AG10803 (cell line): Measurements from ENCODE around the gene GABRB2.

Experiments used
- DNase-seq: peaks from one replicate; pipeline ENCODE4 v3.0.0; 2010; ENCODE audit warnings: low read depth
- H3K4me3 ChIP-seq: 2 replicates; pipeline ENCODE4 v1.5.1; 2011; ENCODE audit warnings: mild to moderate bottlenecking, low read length, control low read depth
- CTCF ChIP-seq: conservative IDR thresholded peaks from 2 replicates; pipeline ENCODE4 v1.5.1; 2011; ENCODE audit warnings: mild to moderate bottlenecking, low read length, control low read depth, inconsistent platforms

GABRB2 gene

GRCh38 chr5:161278739-161279660, 267.5 kb downstream of the GABRB2 start:
- H3K4me3 ChIP-seq, result no peak overlapping the region
- no peak for TF ChIP-seq CTCF
- DNase-seq, result no peak

GRCh38 chr5:161277011-161277410, 269.5 kb downstream of the GABRB2 start:
- no peak for DNase-seq
- no peak for TF ChIP-seq CTCF
- H3K4me3 ChIP-seq, result no peak overlapping the region

DNA sequence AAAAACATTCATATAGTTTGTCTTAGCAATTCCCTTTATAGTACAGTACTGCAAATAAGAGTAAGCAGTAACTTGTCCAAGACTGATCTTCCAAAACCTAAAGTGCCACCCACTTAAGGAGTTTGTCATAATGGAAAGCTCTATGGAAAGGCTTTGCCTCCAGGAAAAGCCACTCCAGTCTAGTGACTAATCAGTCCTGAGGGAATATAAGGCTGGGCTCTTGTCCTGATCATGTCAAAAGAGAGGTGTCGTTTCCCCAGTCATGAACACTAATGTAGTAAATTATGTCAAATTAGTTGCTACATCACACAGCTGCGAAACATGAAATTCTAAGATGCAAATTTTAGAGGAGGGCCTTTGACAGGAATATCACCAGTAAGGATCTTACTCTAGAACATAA, 271.6 kb downstream of the GABRB2 start:
- no peak overlapping the region for H3K4me3 ChIP-seq

DNA sequence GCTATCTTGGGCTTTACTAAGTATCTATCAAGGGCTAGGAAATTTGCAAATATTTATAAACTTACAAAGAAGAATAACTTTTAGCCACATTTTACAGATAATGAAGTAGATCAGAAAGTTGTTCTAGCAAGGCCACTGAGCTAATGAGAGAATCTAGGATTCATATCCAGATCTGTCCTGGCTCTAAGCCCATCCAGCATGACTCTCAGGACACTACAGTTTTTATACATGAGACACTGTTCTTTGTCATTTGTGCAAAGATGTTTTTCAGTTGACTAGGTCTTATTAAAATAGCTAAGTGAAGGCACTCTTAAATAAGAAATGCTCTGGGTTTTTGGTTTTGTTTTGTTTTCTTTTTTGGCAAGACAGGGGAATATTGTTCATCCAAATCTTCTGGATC, 273.1 kb downstream of the GABRB2 start:
- TF ChIP-seq CTCF, result no peak
- no peak overlapping the region for H3K4me3 ChIP-seq
- DNase-seq, result no peak

More for the DNA sequence above, 271.6 kb downstream of the GABRB2 start:
- no peak for DNase-seq
- TF ChIP-seq CTCF, result no peak

DNA sequence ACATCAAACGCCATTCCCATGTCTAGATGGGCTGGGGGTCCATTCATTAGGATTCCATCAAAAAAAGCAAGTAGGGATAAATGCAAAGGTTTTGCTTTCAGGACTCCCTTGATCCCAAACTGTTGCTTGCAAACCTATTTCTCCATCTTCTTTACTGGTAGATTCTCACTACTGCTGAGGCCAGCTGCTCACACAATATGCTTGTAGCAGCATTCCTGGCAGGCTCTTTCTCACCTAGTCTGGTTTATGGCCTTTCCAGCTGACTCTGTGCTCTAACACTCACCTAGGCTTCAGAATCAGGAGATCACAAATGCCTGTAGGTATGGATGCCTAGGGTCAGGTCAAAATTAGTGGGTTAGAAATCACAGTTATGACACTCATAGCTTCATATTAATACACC, 274.7 kb downstream of the GABRB2 start:
- no peak for DNase-seq
- no peak for TF ChIP-seq CTCF
- H3K4me3 ChIP-seq, result no peak overlapping the region

DNA sequence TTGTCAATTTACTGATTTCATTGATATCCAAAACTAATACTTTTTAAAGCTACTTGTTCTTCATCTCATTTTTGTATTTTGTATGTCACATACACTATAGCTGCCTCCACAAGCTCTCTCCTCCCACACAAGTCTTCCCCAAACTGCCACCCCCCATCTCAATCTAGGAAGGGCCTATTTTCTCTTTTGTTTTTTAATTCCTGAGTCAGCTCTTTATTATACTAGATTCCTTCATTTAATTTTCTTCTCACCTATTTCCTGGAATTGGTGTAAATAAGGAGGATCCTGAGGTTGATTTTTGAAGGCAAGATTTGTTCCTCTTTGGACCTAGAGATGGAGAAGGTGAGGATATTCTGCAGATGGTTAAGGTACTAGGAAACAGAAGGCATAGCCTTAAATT, 277.4 kb downstream of the GABRB2 start:
- no peak for TF ChIP-seq CTCF
- no peak overlapping the region for H3K4me3 ChIP-seq
- no peak for DNase-seq

DNA sequence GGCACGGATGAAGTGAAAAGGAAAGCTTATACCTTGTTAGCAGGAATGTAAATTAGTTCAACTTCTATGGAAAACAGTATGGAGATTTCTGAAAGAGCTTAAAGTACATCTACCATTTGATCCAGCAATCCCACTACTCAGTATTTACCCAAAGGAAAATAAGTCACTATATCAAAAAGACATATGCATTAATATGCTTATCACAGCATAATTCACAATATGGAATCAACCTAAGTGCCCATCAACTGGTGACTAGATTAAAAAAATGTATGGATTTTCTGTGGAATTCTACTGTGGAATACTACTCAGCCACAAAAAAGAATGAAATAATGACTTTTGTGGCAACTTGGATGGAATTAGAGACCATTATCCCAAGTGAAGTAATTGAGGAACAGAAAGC, 279.6 kb downstream of the GABRB2 start:
- DNase-seq, result no peak
- no peak overlapping the region for H3K4me3 ChIP-seq
- TF ChIP-seq CTCF, result no peak
